Suprapubic skin (tissue), 4 donors: ENCODE data around the gene CDC42BPG. TPM values are rescaled to one million over a fixed set of nuclear protein-coding genes. Genes with fewer than 3 reads are reported as not detected.

Experiments
- DNase-seq, 2 donors: peaks; one replicate each; pipeline ENCODE4 v3.0.0-alpha.2; 2019; ENCODE audit warnings: low spot score in 2 of 2
- H3K27ac ChIP-seq: fragments of 200-600 bp; sonication (generic); one replicate; pipeline ENCODE4 v1.5.1; 2019
- H3K27me3 ChIP-seq: fragments of 200-600 bp; sonication (generic); one replicate; pipeline ENCODE4 v1.5.1; 2019
- H3K36me3 ChIP-seq: fragments of 200-600 bp; sonication (generic); one replicate; pipeline ENCODE4 v1.5.1; 2019
- H3K4me1 ChIP-seq: fragments of 200-600 bp; sonication (generic); one replicate; pipeline ENCODE4 v1.5.1; 2019
- H3K4me3 ChIP-seq: fragments of 200-600 bp; sonication (generic); one replicate; pipeline ENCODE4 v1.5.1; 2019; ENCODE audit warnings: mild to moderate bottlenecking
- H3K9me3 ChIP-seq: fragments of 200-600 bp; sonication (generic); one replicate; pipeline ENCODE4 v1.5.1; 2019
- EP300 ChIP-seq: sonication (generic); formaldehyde crosslinking; IDR thresholded peaks from one replicate; pipeline ENCODE4 v1.6.1; 2017; ENCODE audit warnings: antibody characterized with exemption
- POLR2A ChIP-seq, 2 donors: fragments of 450-650 bp; IDR thresholded peaks; one replicate each; pipeline ENCODE4 v1.6.1; 2017; ENCODE audit warnings: antibody characterized with exemption in 2 of 2, mild to moderate bottlenecking in 2 of 2, moderate library complexity in 2 of 2
- POLR2AphosphoS5 ChIP-seq, 3 donors: sonication (generic); formaldehyde crosslinking; IDR thresholded peaks; one replicate each; pipeline ENCODE4 v1.6.1; 2017; ENCODE audit warnings: antibody characterized with exemption in 3 of 3
- WGBS: methylation state at CpG from one replicate; pipeline ENCODE4 v1.1.5; 2018; 5-methylcytosine and 5-hydroxymethylcytosine counted together
- total RNA-seq, 4 donors: library from RNA; depleted of rRNA; stranded (reverse); fragments of >200 nt; gene quantifications; one replicate each; pipeline ENCODE4 v1.1.0, GENCODE V29; 2016
- TF ChIP-seq, protein P1 (sequence below), 2 donors: fragments of 200-600 bp in 1 of 2; fragments of 450-650 bp in 1 of 2; sonication (generic) in 1 of 2; IDR thresholded peaks; one replicate each; pipeline ENCODE4 v1.5.1; 2016 to 2019; ENCODE audit warnings: antibody characterized with exemption in 2 of 2, mild to moderate bottlenecking in 1 of 2, moderate library complexity in 1 of 2

CDC42BPG gene
- total RNA-seq, 4 donors from 2014 or later, result 42.2 to 64.9 (median 61.1) TPM

DNA sequence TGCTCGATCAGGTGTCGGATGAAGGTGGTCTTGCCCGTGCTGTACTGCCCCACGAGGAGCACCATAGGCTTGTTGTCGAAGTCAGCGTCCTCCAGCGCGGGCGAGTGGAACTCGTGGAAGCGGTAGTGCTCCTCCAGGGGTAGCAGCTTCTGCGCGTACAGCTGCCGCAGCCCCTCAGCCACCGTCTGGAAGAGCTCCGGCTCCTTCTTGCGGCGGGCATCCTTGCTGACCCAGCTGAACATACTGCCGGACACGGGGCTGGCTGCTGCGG, 33.7 kb upstream of the CDC42BPG start:
- peak overlapping the region; percentile 95 for H3K4me3 ChIP-seq
- peak overlapping the region; percentile 90 for H3K27ac ChIP-seq
- H3K36me3 ChIP-seq, result peaks cover 15% of the 10 kb centered on the region
- no peak for DNase-seq
- peaks cover 79% of the 10 kb centered on the region for H3K4me1 ChIP-seq
- WGBS, result 0% methylated on average over 18 of the region's 21 CpGs
- no peaks in the 10 kb centered on the region for H3K9me3 ChIP-seq
- H3K27me3 ChIP-seq, result no peaks in the 10 kb centered on the region
- TF ChIP-seq POLR2A (IDR thresholded peaks at IDR 0.05) (no peak), POLR2AphosphoS5 (IDR thresholded peaks at IDR 0.05) (no peak), EP300 (no peak)
- TF ChIP-seq, protein P1, sequence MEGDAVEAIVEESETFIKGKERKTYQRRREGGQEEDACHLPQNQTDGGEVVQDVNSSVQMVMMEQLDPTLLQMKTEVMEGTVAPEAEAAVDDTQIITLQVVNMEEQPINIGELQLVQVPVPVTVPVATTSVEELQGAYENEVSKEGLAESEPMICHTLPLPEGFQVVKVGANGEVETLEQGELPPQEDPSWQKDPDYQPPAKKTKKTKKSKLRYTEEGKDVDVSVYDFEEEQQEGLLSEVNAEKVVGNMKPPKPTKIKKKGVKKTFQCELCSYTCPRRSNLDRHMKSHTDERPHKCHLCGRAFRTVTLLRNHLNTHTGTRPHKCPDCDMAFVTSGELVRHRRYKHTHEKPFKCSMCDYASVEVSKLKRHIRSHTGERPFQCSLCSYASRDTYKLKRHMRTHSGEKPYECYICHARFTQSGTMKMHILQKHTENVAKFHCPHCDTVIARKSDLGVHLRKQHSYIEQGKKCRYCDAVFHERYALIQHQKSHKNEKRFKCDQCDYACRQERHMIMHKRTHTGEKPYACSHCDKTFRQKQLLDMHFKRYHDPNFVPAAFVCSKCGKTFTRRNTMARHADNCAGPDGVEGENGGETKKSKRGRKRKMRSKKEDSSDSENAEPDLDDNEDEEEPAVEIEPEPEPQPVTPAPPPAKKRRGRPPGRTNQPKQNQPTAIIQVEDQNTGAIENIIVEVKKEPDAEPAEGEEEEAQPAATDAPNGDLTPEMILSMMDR (IDR thresholded peaks at IDR 0.05), result no peak

DNA sequence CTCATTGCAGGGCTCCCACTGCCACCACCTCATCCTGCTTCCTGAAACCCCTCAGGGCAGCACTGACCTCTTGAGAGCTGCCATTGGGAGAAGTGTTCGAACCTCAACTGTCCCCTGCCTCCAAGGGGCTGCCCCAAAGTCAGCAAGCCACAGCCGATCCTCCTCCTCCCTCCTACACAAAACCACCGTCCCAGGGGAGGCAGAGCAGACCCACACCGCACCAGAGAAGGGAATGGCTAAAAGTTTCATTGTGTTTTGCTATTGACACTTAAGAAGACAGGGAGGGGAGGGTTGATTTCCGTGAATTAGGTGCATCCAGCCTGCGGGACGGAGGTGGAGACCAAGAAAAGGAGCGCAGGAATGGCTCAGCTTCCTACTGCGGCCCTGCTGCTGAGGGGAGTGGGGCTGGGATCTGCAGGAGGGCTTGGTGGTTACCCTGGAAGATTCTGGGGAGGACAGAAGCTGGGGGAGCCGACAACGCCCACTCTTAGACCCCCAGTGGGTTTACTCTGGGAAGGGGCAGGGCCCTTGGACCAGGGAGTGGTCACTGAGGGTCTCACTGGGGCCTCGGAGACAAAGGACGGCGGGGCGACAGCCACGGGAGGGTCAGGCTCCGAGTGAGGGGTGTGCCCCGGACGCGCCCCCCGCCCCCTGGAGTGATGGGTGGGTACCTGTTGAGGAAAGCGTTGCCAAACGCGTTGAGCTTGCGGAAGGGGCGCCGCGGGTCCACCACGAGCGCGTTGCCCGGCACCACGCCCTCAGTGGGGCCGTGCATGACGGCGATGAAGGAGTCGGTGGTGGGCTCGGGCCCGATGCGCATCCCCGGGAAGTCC, 33.2 kb upstream of the CDC42BPG start:
- Histone ChIP-seq H3K4me1 (peaks cover 84% of the 10 kb centered on the region), H3K9me3 (no peaks in the 10 kb centered on the region), H3K27me3 (no peaks in the 10 kb centered on the region), H3K27ac (peak overlapping the region; percentile 90), H3K4me3 (peak overlapping the region; percentile 95), H3K36me3 (peaks cover 21% of the 10 kb centered on the region)
- WGBS, result 0% methylated on average over 26 of the region's 41 CpGs
- TF ChIP-seq POLR2A (IDR thresholded peaks at IDR 0.05), result no peak
- no peak for TF ChIP-seq EP300
- TF ChIP-seq, protein P1 (IDR thresholded peaks at IDR 0.05), result no peak
- TF ChIP-seq POLR2AphosphoS5 (IDR thresholded peaks at IDR 0.05), result no peak
- DNase-seq, result no peak

GRCh38 chr11:64876835-64877341, 32.4 kb upstream of the CDC42BPG start:
- Histone ChIP-seq H3K4me3 (peak overlapping the region; percentile 95), H3K36me3 (peaks cover 23% of the 10 kb centered on the region), H3K4me1 (peaks cover 87% of the 10 kb centered on the region), H3K27me3 (no peaks in the 10 kb centered on the region), H3K27ac (peak overlapping the region; percentile 90), H3K9me3 (no peaks in the 10 kb centered on the region)
- TF ChIP-seq, protein P1 (IDR thresholded peaks at IDR 0.05), result no peak
- TF ChIP-seq POLR2A (IDR thresholded peaks at IDR 0.05), result no peak
- TF ChIP-seq POLR2AphosphoS5 (IDR thresholded peaks at IDR 0.05), result peak in 1 of 3 donors; percentile 41
- TF ChIP-seq EP300, result no peak
- no peak for DNase-seq
- WGBS, result 14% methylated on average over 14 of the region's 14 CpGs

DNA sequence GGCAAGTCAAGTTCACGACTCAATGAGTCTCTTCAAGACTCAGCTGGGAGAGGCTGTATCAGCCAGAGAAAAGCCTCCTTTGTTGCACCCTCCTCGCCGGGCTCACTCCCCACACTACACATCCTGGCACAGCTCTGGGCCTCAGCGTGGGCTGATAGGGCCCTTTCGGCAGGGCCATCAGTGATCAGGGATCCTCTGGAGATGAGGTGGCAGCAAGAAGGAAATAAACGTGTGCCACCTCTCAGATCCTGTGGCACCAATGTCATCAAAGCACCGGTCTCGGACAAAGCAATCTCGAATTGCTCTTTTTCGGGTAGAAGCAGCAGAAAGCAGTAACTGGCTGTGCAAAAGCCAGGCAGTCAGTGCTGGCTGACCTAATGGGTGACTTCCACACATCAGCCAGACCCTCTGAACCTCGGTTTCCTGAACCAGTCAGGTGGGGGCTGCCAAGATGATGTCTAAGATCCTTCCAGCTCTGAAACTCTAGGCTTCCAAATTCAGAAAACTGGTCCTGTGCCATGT, 31.8 kb upstream of the CDC42BPG start:
- Histone ChIP-seq H3K27ac (peak overlapping the region; percentile 90), H3K27me3 (no peaks in the 10 kb centered on the region), H3K4me3 (peak overlapping the region; percentile 95), H3K9me3 (no peaks in the 10 kb centered on the region), H3K36me3 (peaks cover 26% of the 10 kb centered on the region), H3K4me1 (peaks cover 87% of the 10 kb centered on the region)
- TF ChIP-seq, protein P1 (IDR thresholded peaks at IDR 0.05), result no peak
- TF ChIP-seq POLR2AphosphoS5 (IDR thresholded peaks at IDR 0.05) (no peak), EP300 (no peak), POLR2A (IDR thresholded peaks at IDR 0.05) (no peak)
- DNase-seq, result no peak
- WGBS, result 25% methylated on average over 11 of the region's 11 CpGs
